ENCODE measurements around the gene ARL2BP.
"Not testable (repeated sequence)": the region's sequence is repeated elsewhere in the genome, so short reads cannot be mapped to it uniquely, and the experiment has no call there.

Gene ARL2BP

GRCh38 chr16:57196753-57197152 is 48.3 kb upstream of the ARL2BP start (continued):
- TF ChIP-seq TSHZ2 (CRISPR knock-in tag; IDR thresholded peaks at IDR 0.05) (peak; percentile 97), OSR1 (CRISPR knock-in tag; IDR thresholded peaks at IDR 0.05) (no peak), ARNTL (CRISPR knock-in tag; IDR thresholded peaks at IDR 0.05; ENCODE audit: borderline replicate concordance, low read depth) (no peak), ESRRG (CRISPR knock-in tag; IDR thresholded peaks at IDR 0.05) (no peak), ISL1 (CRISPR knock-in tag; IDR thresholded peaks at IDR 0.05) (peak; percentile 87)

- not testable (repeated sequence) for ATAC-seq
These were observed 44.7 kb upstream of the ARL2BP start for GRCh38 chr16:57200321-57200720.

- not testable (repeated sequence) for ATAC-seq
These were observed 44.1 kb upstream of the ARL2BP start for GRCh38 chr16:57200926-57201325.

GRCh38 chr16:57202095-57202886 is 42.8 kb upstream of the ARL2BP start:
- ATAC-seq, result no peak
- TF ChIP-seq GLIS3 (CRISPR knock-in tag; IDR thresholded peaks at IDR 0.05) (no peak), PPARA (CRISPR knock-in tag; IDR thresholded peaks at IDR 0.05; ENCODE audit: borderline replicate concordance) (no peak), ARNTL (CRISPR knock-in tag; IDR thresholded peaks at IDR 0.05; ENCODE audit: borderline replicate concordance, low read depth) (no peak), ZFP30 (CRISPR knock-in tag; IDR thresholded peaks at IDR 0.05) (no peak), OSR1 (CRISPR knock-in tag; IDR thresholded peaks at IDR 0.05) (no peak), ZNF8 (CRISPR knock-in tag; IDR thresholded peaks at IDR 0.05) (no peak), ESRRG (CRISPR knock-in tag; IDR thresholded peaks at IDR 0.05) (no peak), BACH2 (CRISPR knock-in tag; IDR thresholded peaks at IDR 0.05; ENCODE audit: borderline replicate concordance) (no peak), TCF4 (CRISPR knock-in tag; IDR thresholded peaks at IDR 0.05; ENCODE audit: borderline replicate concordance) (no peak), RARB (CRISPR knock-in tag; IDR thresholded peaks at IDR 0.05) (no peak), CREB5 (CRISPR knock-in tag; IDR thresholded peaks at IDR 0.05; ENCODE audit: low read depth) (no peak), ZFP3 (CRISPR knock-in tag; IDR thresholded peaks at IDR 0.05) (no peak), CSDC2 (CRISPR knock-in tag; IDR thresholded peaks at IDR 0.05) (no peak), TOX (CRISPR knock-in tag; IDR thresholded peaks at IDR 0.05; ENCODE audit: borderline replicate concordance) (no peak), ISL1 (CRISPR knock-in tag; IDR thresholded peaks at IDR 0.05) (no peak)

- TF ChIP-seq ESRRG (CRISPR knock-in tag; IDR thresholded peaks at IDR 0.05) (no peak), OSR1 (CRISPR knock-in tag; IDR thresholded peaks at IDR 0.05) (no peak), PPARA (CRISPR knock-in tag; IDR thresholded peaks at IDR 0.05; ENCODE audit: borderline replicate concordance) (no peak), POU6F1 (CRISPR knock-in tag; IDR thresholded peaks at IDR 0.05; ENCODE audit: borderline replicate concordance, low read depth) (no peak), CSRNP3 (CRISPR knock-in tag; IDR thresholded peaks at IDR 0.05) (no peak), SNAI2 (CRISPR knock-in tag; IDR thresholded peaks at IDR 0.05) (no peak)
- ATAC-seq, result no peak
These were observed 41.6 kb upstream of the ARL2BP start for GRCh38 chr16:57203451-57203850.

Measured in SK-N-SH treated with all-trans-retinoic acid at 6 μM for 48 hours (cell line).